Hematopoietic multipotent progenitor cell treated with erythropoietin and hydrocortisone succinate and interleukin-3 and kit ligand, for 8 days (in vitro differentiated cells): Measurements from ENCODE around the gene SCAMP2.
"Not testable (repeated sequence)": the region's sequence is repeated elsewhere in the genome, so short reads cannot be mapped to it uniquely, and the experiment has no call there.

Experiments used
- DNase-seq: peaks from one replicate; pipeline ENCODE4 v3.0.0-alpha.2; 2015

SCAMP2 gene

DNA sequence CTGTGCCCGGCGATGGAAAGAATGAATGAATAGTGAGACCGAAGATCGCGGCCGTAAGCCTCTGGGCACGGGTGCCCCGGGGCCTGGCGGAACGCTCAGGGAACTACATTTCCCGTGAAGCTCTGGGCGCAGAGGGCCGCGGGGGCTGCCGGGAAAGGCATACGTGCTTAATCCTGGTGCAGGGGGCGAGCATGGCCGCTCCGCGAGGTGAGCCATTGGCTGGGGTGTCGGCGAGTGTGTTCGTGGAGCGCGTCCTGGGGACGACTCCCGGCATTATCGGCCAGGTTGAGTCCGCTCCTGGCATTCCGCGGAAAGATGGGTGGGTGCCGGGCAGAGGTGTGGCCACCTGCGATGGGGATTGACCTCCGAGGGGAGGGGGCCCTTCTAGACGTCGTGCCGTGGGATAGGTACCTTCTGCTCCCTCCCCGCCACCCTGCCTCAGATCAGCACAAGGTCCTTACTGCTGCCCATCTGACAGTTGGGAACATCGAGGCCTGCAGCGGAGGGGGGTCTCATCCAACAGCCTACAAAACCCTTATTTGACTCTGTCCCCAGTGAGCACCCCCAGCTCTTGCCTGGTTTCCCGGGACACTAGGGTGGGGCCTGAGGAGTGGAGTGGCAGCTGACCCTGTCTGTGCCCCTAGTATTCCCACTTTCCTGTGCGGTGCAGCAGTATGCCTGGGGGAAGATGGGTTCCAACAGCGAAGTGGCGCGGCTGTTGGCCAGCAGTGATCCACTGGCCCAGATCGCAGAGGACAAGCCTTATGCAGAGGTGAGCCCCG lies 16.9 kb upstream of the SCAMP2 start, which contains the start of gene MPI:
TSS of gene MPI (plus strand) at position 160 of the 782 bp plus-strand sequence. CDS start at position 192, 32 bp downstream.
- peak; percentile 84 for DNase-seq

DNA sequence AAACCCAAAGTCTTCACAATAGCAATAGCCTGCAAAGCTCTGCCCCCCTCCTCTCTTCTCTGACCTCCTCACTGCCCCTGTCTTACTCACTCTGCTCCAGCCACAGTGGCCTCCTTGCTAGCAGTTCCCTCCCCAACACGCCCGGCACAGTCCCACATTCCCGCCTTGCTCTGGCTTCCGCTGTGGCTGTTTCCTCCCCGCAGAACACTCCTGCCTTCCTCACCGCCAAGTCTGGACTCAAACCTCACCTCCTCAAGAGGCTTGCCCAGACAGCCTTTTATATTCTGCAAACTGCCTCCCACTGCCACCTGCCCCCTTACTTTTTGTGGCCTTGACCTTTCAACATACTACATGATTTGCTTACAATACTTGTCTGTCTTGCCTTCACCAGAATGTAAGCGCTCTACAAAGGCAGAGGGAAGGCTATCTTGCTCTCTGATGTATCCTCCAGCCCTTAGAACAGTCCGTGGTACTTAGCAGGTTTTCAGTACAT lies 16.3 kb upstream of the SCAMP2 start:
- peak; percentile 31 for DNase-seq

DNA sequence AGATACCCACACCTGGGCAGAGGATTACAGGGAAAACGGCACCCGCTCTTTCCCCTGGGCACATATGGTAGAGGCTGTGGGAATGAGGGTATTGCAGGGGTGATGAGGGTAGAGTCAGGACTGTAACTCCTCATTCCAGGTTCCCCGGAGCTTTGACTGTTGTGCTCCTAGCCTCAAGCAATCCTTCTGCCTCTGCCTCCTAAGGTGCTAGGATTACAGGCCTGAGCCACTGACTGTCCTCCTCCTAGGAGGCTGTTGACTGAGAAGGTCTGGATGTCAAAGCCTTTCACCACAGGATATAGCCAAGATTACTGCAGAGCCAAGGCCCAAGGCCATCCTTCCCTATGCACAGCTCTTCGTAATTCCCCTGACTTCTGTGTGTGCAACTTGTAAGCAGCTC lies 15.6 kb upstream of the SCAMP2 start:
- no peak for DNase-seq

DNA sequence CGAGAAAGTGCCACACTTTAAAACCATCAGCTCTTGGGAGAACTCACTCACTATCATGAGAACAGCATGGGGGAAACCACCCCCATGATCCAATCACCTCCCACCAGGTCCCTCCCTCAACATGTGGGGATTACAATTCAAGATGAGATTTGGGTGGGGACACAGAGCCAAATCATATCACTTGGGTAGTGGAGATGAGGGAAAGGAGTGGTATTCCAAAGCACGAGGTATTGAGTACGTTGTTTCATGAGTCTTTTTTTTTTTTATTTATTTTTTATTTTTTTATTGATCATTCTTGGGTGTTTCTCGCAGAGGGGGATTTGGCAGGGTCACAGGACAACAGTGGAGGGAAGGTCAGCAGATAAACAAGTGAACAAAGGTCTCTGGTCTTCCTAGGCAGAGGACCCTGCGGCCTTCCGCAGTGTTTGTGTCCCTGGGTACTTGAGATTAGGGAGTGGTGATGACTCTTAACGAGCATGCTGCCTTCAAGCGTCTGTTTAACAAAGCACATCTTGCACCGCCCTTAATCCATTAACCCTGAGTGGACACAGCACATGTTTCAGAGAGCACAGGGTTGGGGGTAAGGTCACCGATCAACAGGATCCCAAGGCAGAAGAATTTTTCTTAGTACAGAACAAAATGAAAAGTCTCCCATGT lies 14.5 kb upstream of the SCAMP2 start:
- not testable (repeated sequence) for DNase-seq

DNA sequence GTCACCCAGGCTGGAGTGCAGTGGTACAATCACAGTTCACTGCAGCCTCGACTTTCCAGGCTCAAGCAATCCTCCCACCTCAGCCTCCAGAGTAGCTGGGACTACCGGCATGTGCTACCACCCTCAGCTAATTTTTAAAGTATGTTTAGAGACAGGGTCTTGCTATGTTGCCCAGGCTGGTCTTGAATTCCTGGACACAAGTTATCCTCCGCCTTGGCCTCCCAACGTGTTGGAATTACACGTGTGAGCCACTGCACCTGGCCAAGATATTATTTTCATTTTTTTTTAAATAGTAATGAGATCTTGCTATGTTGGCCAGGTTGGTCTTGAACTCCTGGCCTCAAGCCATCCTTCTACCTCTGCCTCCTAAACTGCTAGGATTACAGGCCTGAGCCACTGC lies 12.3 kb upstream of the SCAMP2 start:
- no peak for DNase-seq

DNA sequence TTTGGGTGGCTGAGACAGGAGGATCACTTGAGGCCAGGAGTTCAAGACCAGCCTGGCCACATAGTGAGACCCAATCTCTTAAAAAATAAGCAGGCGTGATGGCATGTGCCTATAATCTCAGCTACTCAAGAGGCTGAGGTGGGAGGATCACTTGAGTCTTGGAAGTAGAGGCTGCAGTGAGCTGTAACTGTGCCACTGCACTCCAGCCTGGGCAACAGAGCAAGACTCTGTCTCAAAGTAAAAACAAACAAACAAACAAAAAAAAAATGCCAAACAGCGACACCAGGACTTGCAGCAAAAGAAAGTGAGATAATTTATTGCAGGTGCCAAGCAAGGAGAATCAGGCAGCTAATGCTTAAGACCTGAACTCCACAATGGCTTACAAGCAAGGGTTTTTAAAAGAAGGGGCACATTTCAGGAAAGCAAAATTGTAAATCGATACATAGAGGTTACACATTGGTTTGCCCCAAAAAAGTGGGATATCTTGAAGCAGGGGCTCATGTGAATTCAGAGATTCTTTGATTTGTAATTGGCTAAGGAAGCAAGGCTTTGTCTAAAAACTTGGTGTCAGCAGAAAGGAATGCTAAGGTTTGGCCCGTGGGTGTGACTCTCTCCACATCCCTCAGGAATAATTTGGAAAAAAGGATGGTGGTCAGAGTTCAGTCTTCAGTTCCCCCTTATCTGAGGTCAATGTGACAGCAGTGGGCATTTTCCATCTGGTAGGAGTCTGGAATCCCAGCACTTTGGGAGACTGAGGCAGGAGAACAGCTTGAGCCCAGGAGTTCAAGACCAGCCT lies 11.5 kb upstream of the SCAMP2 start:
- no peak for DNase-seq

DNA sequence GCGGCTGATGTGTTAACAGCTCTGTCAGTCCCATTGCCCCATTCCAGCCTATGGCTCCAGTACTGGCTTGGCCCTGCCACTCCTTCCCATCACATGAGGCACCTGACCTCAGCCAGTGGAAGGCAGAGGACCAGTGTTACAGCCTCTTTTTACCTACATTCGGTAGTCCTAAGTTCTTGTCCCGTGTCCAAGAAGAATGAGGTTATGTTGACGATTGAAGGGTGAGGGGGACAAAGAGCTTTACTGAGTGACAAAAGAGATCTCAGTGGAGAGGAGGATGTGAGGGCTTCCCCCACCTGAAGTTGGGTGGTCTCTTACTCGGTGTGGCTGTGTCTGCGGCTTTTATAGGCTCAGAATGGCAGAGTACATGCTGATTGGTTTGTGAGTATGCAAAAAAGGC lies 9.4 kb upstream of the SCAMP2 start:
- DNase-seq = no peak

DNA sequence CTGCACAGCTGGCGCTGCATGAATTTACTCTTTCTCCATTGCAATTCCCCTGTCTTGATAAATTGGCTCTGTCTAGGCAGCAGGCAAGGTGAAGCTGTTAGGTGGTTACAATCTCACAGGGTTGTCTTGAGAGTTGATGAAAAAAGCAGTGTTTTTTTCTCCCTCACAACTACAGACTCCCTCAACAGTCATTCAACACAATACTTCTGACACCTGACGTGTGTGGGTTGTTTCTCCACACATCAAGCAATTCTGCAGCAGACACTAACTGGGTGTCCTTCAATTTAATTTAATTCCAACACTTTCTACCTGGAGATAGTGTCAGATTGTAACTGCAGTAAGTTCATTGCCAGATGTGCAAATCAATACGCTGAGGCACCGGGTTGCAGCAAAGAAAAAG lies 5.1 kb upstream of the SCAMP2 start:
- no peak for DNase-seq

DNA sequence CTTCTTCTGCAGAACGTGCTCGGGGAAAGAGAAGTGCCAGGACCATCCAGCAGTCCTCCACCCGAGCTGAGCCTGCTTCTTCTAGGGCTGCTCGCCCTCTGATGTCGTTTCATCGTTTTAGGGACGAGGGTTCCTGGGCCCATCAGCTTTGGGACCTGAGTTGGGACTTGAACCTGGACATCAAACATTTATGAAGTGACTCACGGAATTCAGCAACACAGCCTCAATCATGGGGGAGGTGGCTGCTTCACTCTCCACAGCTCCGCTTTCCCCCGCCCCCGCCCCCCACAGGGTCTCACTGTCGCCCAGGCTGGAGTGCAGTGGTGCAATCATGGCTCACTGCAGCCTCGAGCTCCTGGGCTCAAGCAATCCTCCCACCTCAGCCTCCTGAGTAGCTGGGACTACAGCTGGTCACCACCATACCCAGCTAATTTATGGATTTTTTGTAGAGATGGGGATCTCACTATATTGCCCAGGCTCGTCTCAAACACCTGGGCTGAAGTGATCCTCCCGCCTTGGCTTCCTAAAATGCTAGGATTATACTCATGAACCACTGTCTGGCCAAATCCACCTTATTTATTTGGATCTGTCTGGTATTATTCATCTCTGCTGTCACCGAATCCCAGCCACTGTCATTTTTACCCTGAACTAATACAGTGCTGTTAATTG lies 725 bp upstream of the SCAMP2 start:
- no peak for DNase-seq

DNA sequence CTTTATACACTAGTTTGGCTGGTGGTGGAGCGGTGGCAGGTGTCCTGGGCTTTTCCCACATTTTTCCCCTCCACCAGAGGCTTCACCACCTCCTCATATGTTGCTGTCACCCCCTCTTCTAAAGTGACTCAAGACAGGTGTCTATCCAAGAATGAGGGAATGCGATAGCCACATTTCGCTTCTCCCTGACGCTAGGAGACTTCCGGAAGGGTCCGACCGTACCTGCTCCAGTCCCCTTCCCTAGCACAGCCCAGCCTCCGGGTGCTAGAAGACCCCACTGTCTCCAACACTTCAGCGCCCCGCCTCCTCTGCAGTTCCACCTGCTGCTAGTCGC lies 496 bp downstream of the SCAMP2 start:
- no peak for DNase-seq

DNA sequence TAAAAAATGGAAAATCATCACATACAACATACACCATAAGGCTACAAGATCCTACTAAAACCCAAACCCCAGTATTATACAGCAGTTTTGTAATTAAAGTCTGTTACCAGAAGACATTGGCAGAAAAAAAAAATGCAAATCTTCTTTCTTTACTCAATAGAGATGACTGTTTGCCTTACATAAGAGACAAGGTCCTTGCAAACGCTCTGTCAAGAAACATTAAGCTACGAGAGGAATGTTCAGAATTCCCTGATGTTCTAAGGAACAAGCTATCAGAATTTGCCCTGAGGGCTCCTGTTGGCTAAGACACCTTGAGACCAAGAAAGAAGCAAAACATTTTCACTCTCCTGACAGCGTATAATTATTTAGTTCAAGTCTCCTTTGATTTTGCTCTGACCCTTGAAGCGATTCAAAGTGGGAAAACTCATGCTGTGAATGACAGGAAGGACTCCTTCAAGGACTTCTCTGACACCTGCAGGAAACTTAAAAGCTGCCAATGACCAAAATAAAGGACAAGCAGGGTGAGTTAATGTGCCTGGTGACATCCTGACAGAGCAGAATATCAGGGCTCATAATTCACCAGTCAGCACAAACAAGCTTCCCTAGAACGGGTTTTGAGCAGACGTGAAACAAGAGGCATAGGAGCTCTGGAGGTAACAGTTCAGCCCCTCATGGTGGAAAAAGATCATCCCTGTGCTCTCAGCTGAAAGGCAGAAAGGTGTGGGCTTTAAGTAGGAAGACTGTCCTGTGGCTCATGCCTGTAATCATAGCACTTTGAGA lies 2.5 kb downstream of the SCAMP2 start:
- no peak for DNase-seq

DNA sequence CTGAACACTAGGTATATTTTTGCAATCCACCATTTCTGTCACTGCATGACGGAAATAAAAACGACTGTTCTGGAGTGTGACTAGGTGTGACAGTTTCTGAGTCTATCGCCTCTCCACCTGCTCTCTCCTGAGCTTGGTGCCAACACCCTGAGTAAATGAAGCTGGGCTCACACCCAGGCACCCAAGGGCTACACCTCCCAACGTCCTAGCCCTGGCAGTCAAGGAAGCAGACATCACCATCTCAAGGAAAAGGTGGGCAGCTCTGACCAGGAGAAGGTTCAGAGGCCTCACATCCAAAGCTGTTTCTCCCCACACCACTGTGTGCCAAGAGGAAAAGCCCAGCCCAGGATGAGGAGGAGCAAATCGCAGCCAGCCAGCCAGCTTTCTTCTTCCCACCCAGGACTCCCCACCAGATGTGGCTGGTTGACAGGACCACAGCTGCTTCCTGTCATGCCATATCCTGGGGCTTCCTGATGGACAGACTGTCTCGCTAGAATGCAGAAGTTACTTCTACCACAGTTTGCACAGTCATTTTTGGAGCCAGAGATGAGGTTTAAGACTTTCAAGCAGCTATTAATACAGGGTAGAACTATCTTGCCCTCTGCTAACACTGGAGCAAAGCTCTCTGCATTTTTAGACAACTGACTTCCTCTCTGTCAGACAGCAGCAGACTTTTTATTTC lies 3.3 kb downstream of the SCAMP2 start:
- peak; percentile 84 for DNase-seq

DNA sequence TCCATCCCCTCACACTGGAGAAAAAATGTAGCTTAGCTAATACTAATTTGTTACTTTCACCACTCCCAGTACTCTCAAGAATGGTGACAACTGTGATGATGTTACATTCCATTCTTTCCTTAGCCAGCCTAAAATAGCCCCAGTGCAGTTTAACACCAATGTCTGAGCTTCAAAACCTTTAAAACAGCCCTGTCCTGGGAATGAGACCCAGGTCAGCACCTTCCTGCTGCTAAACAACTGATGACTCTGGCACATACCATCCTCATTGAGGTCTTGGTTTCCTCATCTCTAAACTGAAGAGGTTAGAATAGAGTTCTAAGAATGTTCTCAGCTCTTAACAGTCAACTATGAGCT lies 3.8 kb downstream of the SCAMP2 start:
- DNase-seq = no peak

DNA sequence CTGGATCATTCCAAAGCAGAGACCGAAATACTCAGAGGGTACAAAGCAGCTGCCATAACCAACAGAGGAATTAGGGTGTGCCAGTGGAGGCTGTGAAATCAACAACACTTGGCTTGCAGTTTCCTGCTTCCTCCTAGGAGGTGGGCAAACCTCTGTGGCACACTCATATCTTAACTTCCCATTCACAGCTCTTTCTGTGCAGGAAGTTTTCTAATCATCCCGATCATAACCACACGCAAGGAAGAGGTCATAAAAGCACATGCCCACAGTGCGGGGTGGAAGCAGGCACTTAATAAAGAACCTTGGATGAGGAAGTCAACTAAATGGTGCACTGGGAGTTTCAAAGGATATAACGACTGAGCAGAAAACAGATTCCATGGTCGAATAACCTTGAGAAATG lies 5.1 kb downstream of the SCAMP2 start:
- peak; percentile 72 for DNase-seq

DNA sequence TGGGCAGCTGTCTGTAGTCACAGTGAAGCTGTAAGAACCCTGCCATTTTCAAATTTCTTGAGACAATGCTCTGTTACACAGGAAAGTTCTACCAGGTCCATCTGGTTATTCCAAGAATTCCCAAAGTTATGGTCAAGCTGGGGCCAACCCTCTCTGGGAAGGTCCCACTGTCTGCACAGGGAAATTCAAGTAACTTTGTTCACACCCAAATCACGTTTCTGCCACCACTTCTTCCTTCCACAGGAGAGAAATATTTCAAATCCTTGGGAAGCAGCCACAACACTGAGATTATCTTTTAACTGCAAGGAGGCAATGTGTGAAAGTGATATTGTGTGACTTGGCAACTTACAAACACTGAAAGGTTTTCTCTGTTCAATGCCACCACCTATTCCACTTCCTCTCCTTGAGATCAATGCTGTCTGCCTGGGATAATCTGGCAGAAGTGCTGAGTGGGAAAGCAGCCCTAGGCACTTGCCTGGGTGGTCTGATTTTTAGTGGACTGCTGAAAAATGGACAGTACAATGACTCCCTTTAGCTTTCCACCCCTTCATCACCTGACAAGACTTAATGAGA lies 5.6 kb downstream of the SCAMP2 start:
- DNase-seq = peak; percentile 69

DNA sequence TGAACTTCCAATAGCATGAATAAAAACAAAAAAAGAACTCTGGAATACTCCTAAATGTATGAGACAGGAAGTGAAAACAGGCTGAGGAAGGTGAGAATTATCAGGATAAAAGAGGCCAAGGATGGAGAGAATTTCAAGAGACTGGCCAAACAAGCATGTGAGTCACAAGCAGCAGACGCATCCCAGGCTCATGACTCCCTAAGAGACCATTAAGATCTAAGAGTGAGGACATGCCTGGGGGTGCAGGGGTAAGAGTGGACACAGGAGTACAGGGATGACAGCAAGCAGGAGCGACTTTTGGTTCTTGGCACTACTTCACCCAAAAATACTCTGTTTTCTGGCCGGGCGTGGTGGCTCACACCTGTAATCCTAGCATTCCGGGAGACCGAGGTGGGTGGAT lies 7.1 kb downstream of the SCAMP2 start:
- DNase-seq = no peak

DNA sequence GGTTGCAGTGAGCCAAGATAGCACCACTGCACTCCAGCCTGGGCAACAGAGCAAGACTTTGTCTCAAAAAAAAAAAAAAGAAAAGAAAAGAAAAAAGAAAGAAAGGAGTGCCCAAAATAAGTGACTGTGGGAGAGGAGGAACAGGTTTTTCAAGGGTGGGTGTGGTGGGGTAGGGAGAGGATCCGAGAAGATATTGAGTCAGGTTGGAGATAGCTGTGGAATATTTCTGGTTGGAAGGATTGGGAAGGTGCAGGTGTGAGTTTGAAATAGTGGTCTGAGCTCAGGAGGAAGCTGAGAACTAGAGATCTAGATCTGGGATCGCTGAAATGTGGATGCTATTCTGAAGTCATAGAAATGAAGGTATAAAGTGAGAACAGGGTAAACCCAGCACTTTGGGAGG lies 7.8 kb downstream of the SCAMP2 start:
- DNase-seq = no peak

DNA sequence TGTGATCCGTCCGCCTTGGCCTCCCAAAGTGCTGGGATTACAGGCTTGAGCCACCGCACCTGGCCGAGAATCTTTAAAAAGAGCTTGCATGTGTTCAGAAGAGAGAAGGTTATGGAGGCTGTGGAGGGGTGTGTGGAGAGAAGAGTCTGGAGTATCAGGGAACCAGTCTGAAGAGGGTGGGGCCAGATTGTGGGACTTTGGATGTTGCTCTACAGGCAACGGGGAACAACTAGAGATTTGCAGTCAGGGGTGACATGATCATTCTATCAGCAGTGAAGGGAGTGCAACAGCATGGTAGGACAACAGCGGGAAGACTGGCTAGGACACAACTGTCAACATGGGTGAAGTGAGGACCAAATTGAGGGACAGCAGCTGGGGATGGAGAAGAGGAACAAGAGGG lies 8.9 kb downstream of the SCAMP2 start:
- no peak for DNase-seq

DNA sequence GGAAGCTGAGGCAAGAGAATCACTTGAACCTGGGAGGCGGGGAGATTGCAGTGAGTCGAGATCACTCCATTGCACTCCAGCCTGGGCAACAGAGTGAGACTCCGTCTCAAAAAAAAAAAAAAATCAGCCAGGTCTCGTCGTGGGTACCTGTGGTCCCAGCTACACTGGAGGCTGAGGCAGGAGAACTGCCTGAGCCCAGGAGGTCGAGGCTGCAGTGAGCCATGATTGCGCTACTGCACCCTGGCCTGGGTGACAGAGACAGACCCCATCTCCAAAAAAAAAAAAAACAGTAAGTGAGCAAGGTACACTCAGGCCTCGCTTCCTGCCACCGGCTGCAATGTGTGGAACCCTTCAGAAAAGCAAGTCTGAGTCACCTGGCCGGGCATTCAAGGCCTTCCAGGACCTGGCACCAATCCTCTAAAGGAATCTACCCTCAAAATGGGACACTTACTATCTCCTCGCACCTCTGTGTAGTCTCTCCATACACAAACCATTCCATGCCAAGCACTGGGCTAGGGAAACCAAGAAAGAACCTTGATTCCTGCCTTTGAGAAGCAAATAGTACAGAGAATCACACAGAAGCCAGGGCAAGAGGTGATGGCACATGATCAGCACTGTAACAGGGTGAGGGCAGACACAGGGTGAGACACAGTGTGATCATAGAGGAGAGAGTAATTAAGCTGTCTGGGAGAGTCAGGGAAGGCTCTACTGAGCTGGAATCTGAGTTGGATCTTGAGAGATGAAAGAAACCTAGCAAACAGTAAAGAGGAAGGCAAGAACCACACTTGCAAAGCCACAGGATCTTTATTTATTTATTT lies 9.7 kb downstream of the SCAMP2 start:
- DNase-seq = no peak

DNA sequence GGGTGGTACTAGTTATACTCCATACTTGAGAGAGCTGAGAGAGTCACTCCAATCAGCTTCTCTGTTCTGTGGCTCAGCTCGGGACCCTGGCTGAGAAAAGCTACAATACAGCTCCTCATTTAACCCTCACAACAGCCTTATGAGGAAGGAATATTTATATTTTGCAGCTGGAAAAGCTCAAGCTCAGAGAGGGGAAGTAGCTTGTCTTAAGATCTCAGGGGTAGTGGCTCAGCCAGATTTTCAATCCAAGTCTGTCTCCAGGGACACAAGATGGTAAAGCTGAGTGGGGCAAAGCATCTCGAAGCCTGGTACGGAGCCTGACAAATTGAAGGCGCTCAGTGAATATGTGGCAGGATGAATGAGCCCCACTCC lies 14.8 kb downstream of the SCAMP2 start:
- no peak for DNase-seq
